Measurements from ENCODE around the gene CELSR2.

Gene CELSR2

DNA sequence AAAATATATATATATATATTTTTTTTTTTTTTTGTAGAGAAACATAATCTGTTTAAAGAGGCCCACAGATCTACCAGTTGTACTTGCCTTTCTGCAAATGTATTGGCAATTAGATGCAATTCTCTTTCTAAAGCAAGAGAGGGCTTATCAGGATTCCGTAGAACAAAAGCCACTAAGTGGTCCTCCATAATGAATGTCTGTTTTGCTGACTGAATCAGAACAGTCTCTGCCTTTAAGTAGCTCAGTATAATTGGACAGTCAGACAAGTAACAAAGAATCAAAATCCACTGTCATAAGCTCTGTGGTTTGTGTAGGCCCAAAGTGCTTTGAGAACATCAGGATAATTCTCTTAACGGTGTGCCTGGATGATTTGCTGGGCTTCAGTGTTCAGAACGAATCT lies 18.3 kb upstream of the CELSR2 start:
- DNase-seq (ENCODE audit: low read depth, low spot score) = no peak

DNA sequence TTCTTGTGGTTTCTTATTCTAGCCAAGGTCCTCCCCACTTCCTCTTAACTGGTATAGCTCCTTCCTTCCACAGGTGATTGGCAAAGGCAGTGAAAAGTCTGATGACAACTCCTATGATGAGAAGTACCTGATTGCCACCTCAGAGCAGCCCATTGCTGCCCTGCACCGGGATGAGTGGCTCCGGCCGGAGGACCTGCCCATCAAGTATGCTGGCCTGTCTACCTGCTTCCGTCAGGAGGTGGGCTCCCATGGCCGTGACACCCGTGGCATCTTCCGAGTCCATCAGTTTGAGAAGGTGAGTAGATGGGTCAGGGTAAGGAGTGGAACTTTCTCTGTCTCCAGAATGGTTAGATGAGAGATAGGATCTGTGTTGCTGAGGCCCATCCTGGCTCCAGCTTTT lies 14.2 kb upstream of the CELSR2 start:
- DNase-seq (ENCODE audit: low read depth, low spot score) = no peak

GRCh38 chr1:109237512-109237911 lies 11.8 kb upstream of the CELSR2 start:
- DNase-seq (ENCODE audit: low read depth, low spot score) = no peak

DNA sequence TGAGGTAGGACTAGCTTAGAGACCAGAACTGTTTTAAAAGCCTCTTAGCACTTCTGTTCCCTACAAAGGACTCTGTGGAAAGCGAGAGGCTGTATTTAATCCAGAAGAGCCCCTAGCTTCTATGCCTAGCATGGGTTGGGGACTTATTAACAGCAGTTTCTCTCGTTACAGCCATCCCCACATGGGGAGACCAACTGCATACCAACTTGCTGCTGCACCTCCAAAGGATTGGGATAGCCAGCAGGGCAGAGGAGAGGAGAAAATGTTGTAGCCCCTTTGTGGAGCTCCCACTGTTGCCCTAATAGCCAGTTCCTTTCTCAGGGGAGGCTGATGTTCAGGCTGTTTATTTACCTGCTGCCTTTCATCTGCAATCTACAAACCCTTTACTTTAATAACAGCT lies 11.0 kb upstream of the CELSR2 start:
- no peak for DNase-seq (ENCODE audit: low read depth, low spot score)

GRCh38 chr1:109239047-109239408 lies 10.3 kb upstream of the CELSR2 start:
- DNase-seq (ENCODE audit: low read depth, low spot score) = no peak

- no peak for DNase-seq (ENCODE audit: low read depth, low spot score)
Measured at GRCh38 chr1:109239409-109240068, 9.8 kb upstream of the CELSR2 start.

GRCh38 chr1:109240158-109241152 lies 8.9 kb upstream of the CELSR2 start:
- no peak for DNase-seq (ENCODE audit: low read depth, low spot score)

- no peak for DNase-seq (ENCODE audit: low read depth, low spot score)
Measured at GRCh38 chr1:109241344-109241743, 8.0 kb upstream of the CELSR2 start.

DNA sequence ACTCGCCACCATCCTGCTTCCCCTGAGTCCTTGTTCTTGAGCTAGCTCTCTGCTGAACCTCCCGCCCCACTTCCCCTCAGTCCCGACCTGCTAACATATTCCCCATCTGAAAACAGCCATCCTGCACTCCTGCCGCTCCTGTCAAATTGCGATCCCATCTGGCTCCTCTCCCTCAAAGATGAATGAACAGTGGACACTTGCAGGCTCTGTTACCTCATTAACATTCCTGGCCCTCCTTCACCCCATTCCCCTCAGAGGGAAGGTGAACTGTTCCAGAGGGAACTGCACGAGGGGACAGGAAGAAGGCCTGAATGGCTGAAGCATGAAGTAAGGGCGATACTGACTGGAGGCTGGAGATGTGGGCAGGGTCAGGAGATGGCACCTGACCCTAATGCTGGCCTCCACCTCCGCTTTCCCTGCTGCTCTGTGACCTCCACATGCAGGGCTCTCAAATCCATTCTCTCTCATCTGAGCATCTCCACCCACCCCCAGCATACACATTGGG lies 7.4 kb upstream of the CELSR2 start:
- no peak for DNase-seq (ENCODE audit: low read depth, low spot score)

GRCh38 chr1:109242387-109242786 lies 7.0 kb upstream of the CELSR2 start:
- no peak for DNase-seq (ENCODE audit: low read depth, low spot score)

DNA sequence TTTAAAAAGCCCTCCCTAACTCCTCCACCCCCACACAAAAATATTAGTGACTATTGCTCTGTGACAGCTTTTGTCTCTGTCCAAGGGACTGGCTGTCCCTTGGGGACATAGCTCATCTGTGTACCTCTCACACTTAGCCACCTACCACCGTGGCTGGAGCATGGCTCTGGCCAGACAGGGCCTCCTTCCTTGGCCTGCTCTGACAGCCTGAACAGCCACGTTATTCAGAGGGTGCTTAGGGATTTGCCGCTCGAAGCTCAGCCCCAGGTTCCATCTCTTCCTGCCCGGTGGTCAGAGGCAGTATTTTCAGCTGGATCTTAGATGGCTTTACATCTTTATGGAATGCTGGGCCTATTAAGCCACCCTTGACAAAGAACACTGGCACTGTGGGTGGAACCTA lies 6.1 kb upstream of the CELSR2 start:
- no peak for DNase-seq (ENCODE audit: low read depth, low spot score)

- no peak for DNase-seq (ENCODE audit: low read depth, low spot score)
Measured at GRCh38 chr1:109243860-109244552, 5.3 kb upstream of the CELSR2 start.

GRCh38 chr1:109246141-109246551 lies 3.2 kb upstream of the CELSR2 start:
- DNase-seq (ENCODE audit: low read depth, low spot score) = no peak

DNA sequence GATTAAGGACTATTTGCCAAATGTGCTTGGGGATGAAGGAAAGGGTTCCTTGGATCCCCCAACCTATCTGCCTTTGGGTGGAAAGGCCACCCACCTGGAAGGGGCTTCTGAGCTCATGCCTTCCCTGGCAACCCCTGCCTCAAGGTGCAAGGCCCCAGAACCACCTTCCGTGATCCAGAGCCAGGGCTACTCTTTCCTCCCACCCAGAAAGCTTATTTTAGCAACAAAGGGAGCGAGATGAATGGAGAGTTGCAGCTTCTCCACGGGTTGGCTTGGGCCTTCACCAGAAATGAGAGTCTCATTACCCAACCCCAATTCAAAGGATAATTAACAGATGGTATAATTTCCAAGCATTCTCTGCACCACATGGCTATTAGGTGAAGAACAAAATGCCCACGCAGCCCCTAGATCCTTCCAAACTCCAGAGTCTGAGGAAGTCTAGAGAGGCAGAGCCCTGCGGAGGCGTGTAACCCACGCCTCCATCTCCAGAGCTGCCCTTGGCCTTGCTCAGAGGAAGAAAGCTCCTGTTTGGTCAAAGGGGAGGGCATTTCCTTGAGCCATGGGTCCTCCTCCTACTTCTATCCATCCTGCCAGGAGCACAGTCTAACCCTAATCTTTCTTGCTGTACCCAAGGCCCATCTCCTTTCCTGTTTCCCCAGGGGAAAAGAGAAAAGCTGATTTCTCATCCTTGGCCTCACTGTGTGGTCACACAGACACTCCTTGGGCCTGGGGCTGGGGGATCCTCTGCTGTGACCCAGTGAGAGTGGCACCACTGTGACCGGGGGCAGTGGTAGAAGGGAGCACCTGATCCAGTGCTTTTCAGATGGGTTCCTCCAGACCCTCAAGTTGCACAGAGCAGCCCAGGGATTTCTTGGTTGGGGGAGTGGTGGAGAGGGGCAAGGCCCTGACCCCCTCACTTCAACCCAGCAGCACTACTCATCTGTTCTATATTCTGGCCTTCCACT lies 1.7 kb upstream of the CELSR2 start:
- DNase-seq (ENCODE audit: low read depth, low spot score) = no peak

- no peak for DNase-seq (ENCODE audit: low read depth, low spot score)
Measured at GRCh38 chr1:109248444-109248796, 919 bp upstream of the CELSR2 start.

- DNase-seq (ENCODE audit: low read depth, low spot score) = no peak
Measured at GRCh38 chr1:109249654-109250401, 489 bp downstream of the CELSR2 start.

DNA sequence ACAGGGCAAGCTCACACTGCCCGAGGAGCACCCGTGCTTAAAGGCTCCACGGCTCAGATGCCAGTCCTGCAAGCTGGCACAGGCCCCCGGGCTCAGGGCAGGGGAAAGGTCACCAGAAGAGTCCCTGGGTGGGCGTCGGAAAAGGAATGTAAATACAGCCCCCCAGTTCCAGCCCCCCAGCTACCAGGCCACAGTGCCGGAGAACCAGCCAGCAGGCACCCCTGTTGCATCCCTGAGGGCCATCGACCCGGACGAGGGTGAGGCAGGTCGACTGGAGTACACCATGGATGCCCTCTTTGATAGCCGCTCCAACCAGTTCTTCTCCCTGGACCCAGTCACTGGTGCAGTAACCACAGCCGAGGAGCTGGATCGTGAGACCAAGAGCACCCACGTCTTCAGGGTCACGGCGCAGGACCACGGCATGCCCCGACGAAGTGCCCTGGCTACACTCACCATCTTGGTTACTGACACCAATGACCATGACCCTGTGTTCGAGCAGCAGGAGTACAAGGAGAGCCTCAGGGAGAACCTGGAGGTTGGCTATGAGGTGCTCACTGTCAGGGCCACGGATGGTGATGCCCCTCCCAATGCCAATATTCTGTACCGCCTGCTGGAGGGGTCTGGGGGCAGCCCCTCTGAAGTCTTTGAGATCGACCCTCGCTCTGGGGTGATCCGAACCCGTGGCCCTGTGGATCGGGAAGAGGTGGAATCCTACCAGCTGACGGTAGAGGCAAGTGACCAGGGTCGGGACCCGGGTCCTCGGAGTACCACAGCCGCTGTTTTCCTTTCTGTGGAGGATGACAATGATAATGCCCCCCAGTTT lies 1.3 kb downstream of the CELSR2 start:
- DNase-seq (ENCODE audit: low read depth, low spot score) = no peak

DNA sequence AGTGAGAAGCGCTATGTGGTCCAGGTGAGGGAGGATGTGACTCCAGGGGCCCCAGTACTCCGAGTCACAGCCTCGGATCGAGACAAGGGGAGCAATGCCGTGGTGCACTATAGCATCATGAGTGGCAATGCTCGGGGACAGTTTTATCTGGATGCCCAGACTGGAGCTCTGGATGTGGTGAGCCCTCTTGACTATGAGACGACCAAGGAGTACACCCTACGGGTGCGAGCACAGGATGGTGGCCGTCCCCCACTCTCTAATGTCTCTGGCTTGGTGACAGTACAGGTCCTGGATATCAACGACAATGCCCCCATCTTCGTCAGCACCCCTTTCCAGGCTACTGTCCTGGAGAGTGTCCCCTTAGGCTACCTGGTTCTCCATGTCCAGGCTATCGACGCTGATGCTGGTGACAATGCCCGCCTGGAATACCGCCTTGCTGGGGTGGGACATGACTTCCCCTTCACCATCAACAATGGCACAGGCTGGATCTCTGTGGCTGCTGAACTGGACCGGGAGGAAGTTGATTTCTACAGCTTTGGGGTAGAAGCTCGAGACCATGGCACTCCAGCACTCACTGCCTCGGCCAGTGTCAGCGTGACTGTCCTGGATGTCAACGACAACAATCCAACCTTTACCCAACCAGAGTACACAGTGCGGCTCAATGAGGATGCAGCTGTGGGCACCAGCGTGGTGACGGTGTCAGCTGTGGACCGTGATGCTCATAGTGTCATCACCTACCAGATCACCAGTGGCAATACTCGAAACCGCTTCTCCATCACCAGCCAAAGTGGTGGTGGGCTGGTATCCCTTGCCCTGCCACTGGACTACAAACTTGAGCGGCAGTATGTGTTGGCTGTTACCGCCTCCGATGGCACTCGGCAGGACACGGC lies 2.2 kb downstream of the CELSR2 start:
- DNase-seq (ENCODE audit: low read depth, low spot score) = no peak
